Right lobe of liver (tissue), 6 donors: ENCODE data around the gene NANS. TPM values are rescaled to one million over a fixed set of nuclear protein-coding genes. Genes with fewer than 3 reads are reported as not detected.
A peak's percentile ranks its signal among the peaks of the same experiment; 100 is the strongest.

ENCODE experiments used
- ATAC-seq, 4 donors: fragments of 200-7000 bp; cut with Tn5 transposase; one replicate each; pipeline ENCODE4 v1.9.1; 2020; ENCODE audit warnings: mild to moderate bottlenecking in 4 of 4, moderate library complexity in 4 of 4
- DNase-seq, 3 donors: peaks; one replicate each; pipeline ENCODE4 v3.0.0-alpha.2; 2020
- H3K27ac ChIP-seq, 3 donors: fragments of 200-600 bp; one replicate each; pipeline ENCODE4 v1.8.0; 2022
- H3K27me3 ChIP-seq, 2 donors: fragments of 200-600 bp; one replicate each; pipeline ENCODE4 v1.8.0; 2022
- H3K36me3 ChIP-seq, 4 donors: fragments of 200-600 bp; sonication (generic) in 1 of 4; one replicate each; pipeline versions ENCODE4 v1.5.1 to v1.8.0; 2017 to 2022; ENCODE audit warnings: control low read depth in 1 of 4
- H3K4me1 ChIP-seq, 4 donors: fragments of 200-600 bp; sonication (generic) in 1 of 4; one replicate each; pipeline versions ENCODE4 v1.5.1 to v1.8.0; 2017 to 2022; ENCODE audit warnings: control low read depth in 1 of 4
- H3K4me3 ChIP-seq, 3 donors: fragments of 200-600 bp; one replicate each; pipeline ENCODE4 v1.8.0; 2022
- H3K9me3 ChIP-seq, 4 donors: fragments of 200-600 bp; sonication (generic) in 1 of 4; one replicate each; pipeline versions ENCODE4 v1.5.1 to v1.8.0; 2017 to 2022; ENCODE audit warnings: control low read depth in 1 of 4
- CTCF ChIP-seq, 4 donors: fragments of 200-600 bp in 3 of 4; fragments of 450-650 bp in 1 of 4; IDR thresholded peaks; one replicate each; pipeline versions ENCODE4 v1.5.1 to v1.8.0; 2016 to 2022; ENCODE audit warnings: antibody characterized with exemption in 4 of 4, mild to moderate bottlenecking in 2 of 4
- POLR2A ChIP-seq: fragments of 450-650 bp; IDR thresholded peaks from one replicate; pipeline ENCODE4 v1.6.1; 2017; ENCODE audit warnings: antibody characterized with exemption, mild to moderate bottlenecking
- WGBS: methylation state at CpG from one replicate; pipeline ENCODE4 v1.1.6; 2018; ENCODE audit warnings: low coverage, low lambda C conversion rate; ENCODE audit not compliant: insufficient coverage; ENCODE audit errors: missing lambda C conversion rate; 5-methylcytosine and 5-hydroxymethylcytosine counted together
- intact Hi-C, 2 donors: fragments of 100-400 bp; cut with DNase I; formaldehyde crosslinking; loops; one replicate each; pipeline versions ENCODE4 v1.11.2 to v1.14.1; 2022
- total RNA-seq, 6 experiments: library from RNA; depleted of rRNA in 2 of 6; stranded (reverse); fragments of >200 nt in 2 of 6; fragmentation: NEBNext Ultra II Directional in 3 of 6; extraction: Animal tissue kit (Norgen Biotek cat#: 25700) in 3 of 6; gene quantifications; one replicate each; pipeline versions ENCODE4 v1.1.0 to v1.2.4, GENCODE V29; 2016 to 2023
- donor health status: DM: no; HTN: yes; CAD: no.
- donor health status: DM: no; HTN: no; CAD: no.
- donor health status: DM: no; HTN: no; CAD: no.
- donor health status: DM: no; HTN: yes; CAD: no.
- donor health status: DM: no; HTN: yes; CAD: no.

The NANS gene
- total RNA-seq, 6 experiments from 2014 or later: 16.4 to 43.2 (median 30.2) TPM

GRCh38 chr9:98021306-98022040 lies 35.1 kb upstream of the NANS start:
- no peak overlapping the region for H3K4me3 ChIP-seq
- no peaks in the 10 kb centered on the region for H3K27me3 ChIP-seq
- H3K4me1 ChIP-seq: peaks cover 0 to 8% (median 0%) of the 10 kb centered on the region in 4 donors
- 69% methylated on average over 8 of the region's 8 CpGs for WGBS
- TF ChIP-seq CTCF (IDR thresholded peaks at IDR 0.05): no peak
- TF ChIP-seq POLR2A: no peak
- no peak overlapping the region for H3K27ac ChIP-seq
- intact Hi-C loops: no loop called here
- peaks cover 5 to 27% (median 8%) of the 10 kb centered on the region in 4 donors for H3K36me3 ChIP-seq
- peak; percentile 38 to 96 (median 52) for ATAC-seq
- no peaks in the 10 kb centered on the region for H3K9me3 ChIP-seq
- peak in 2 of 3 donors; percentile 65 to 70 for DNase-seq

GRCh38 chr9:98022447-98022846 lies 34.1 kb upstream of the NANS start:
- no peak for TF ChIP-seq POLR2A
- H3K9me3 ChIP-seq: no peaks in the 10 kb centered on the region
- no peak for ATAC-seq
- no peak overlapping the region for H3K4me3 ChIP-seq
- H3K4me1 ChIP-seq: peaks cover 0 to 8% (median 0%) of the 10 kb centered on the region in 4 donors
- H3K36me3 ChIP-seq: peaks cover 0 to 20% (median 4%) of the 10 kb centered on the region in 4 donors
- 80% methylated on average over 5 of the region's 8 CpGs for WGBS
- intact Hi-C loops: no loop called here
- H3K27ac ChIP-seq: no peak overlapping the region
- H3K27me3 ChIP-seq: no peaks in the 10 kb centered on the region
- no peak for DNase-seq

GRCh38 chr9:98024702-98025101 lies 31.8 kb upstream of the NANS start:
- TF ChIP-seq CTCF (IDR thresholded peaks at IDR 0.05) (no peak), POLR2A (no peak)
- no peak for DNase-seq
- Histone ChIP-seq H3K36me3 (peaks cover 0 to 5% (median 0%) of the 10 kb centered on the region in 4 donors), H3K4me1 (peaks cover 0 to 8% (median 0%) of the 10 kb centered on the region in 4 donors), H3K4me3 (no peak overlapping the region), H3K9me3 (no peaks in the 10 kb centered on the region), H3K27me3 (no peaks in the 10 kb centered on the region), H3K27ac (no peak overlapping the region)
- intact Hi-C loops: no loop called here
- ATAC-seq: no peak
- no CpG with 5 or more reads among the region's 1 CpG for WGBS

GRCh38 chr9:98031169-98031568 lies 25.4 kb upstream of the NANS start:
- no peak for ATAC-seq
- Histone ChIP-seq H3K9me3 (no peaks in the 10 kb centered on the region), H3K27me3 (no peaks in the 10 kb centered on the region), H3K4me3 (no peak overlapping the region), H3K4me1 (no peaks in the 10 kb centered on the region), H3K36me3 (no peaks in the 10 kb centered on the region), H3K27ac (no peak overlapping the region)
- no peak for TF ChIP-seq CTCF (IDR thresholded peaks at IDR 0.05)
- TF ChIP-seq POLR2A: no peak
- intact Hi-C loops: loop anchor here in 1 of 2 donors (10.0 kb wide), 1 partner anchor 106 kb away; the partner anchor contains the start of gene TRMO
- DNase-seq: no peak

- DNase-seq (no peak), ATAC-seq (no peak)
- Histone ChIP-seq H3K36me3 (no peaks in the 10 kb centered on the region), H3K27me3 (no peaks in the 10 kb centered on the region), H3K9me3 (no peaks in the 10 kb centered on the region), H3K4me1 (no peaks in the 10 kb centered on the region), H3K4me3 (no peak overlapping the region), H3K27ac (no peak overlapping the region)
- TF ChIP-seq POLR2A: no peak
- no peak for TF ChIP-seq CTCF (IDR thresholded peaks at IDR 0.05)
- intact Hi-C loops: loop anchor here in 1 of 2 donors (10.0 kb wide), 1 partner anchor 107 kb away; the partner anchor contains the start of gene TRMO
- no CpG with 5 or more reads among the region's 1 CpG for WGBS
Measured at GRCh38 chr9:98031935-98032334, 24.6 kb upstream of the NANS start.
